NAMALWA (cell line): ENCODE results near the gene HNRNPK.

Experiments used
- DNase-seq: peaks from one replicate; pipeline ENCODE4 v3.0.0-alpha.2; 2015; ENCODE audit warnings: low spot score

Gene HNRNPK

DNA sequence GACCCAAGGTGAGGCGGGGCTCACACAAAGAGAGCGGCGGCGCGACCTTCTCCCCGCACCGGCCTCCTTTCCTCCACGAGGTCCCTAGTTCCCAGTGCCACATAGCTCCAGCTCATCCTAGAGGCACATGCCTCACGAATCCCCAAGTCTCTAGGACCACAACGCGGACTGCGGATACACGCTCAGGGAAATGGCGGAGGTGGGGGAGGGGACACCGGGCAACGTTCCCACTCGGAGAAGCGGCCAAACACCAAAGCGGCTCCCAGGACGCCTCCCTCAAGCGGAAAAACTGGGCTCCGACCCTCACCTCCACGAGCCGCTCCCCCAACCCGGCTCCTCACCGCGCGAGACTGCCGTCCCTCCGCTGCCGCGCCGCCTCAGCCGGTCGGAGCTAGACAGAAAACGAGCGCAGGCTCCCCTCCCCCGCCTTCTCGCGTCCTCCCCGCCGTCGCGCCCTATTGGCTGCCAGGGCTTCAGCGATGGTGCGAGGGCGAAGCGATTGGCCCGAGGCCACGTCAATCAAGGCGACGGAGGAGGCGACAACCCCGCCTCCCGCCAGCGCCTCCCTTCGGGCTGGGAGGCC lies at the start of gene HNRNPK:
Gene HNRNPK (minus strand): TSS at position 404 of the 583 bp plus-strand sequence. CDS start 1,963 bp downstream, outside the sequence.
- DNase-seq, result peak; percentile 97

DNA sequence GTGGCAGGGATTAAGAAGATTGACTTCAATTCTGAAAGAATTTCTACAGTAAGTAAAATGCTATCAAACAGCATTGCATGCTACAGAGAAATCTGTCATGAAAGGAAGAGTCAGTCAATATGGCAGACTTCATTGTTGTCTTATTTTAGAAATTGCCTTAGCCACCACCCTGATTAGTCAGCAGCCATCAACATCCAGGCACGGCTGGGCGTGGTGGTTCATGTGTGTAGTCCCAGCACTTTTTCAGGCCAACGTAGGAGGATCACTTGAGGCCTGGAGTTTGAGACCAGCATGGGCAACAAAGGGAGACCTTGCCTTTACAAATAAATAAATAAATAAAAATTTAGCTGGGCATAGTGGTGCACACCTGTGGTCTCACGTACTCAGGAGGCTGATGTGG lies 47.2 kb upstream of the HNRNPK start:
- no peak for DNase-seq

DNA sequence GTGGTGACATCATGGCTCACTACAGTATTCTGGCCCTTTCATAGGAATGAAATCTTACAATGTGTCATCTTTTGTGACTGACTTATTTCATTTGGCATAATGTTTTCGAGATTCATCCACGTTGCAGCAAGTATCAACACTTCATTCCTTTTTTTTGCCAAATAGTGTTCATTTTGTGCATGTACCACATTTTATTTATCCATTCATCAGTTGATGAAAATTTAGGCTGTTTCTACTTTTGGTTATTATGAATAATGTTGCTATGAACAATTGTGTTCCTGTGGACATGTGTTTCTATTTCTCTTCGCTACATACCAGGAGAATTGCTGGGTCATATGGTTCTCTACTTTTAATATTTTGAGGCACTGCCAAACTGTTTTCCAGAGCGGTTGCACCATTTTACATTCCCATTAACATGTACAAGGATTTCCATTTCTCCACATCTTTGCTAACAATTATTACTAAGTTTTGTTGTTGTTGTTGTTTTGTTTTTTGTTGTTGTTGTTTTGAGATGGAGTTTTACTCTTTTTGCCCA lies 44.1 kb upstream of the HNRNPK start:
- DNase-seq, result no peak

DNA sequence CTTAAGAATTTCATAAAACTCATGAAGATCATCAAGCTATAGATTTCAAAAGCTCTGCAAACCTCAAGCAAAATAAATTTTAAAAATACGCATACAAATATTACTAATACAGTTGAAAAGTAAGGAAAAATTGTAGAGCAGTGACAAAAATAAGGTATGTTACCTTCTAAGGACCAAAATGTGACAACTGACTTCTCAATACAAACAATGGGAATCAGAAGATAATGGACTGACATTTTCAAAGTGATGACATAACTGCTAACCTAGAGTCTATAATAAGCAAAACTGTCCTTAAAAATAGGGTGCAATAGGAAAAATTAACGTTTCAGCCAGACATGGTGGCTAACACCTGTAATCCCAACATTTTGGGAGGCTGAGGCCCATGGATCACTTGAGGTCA lies 27.6 kb upstream of the HNRNPK start:
- no peak for DNase-seq

DNA sequence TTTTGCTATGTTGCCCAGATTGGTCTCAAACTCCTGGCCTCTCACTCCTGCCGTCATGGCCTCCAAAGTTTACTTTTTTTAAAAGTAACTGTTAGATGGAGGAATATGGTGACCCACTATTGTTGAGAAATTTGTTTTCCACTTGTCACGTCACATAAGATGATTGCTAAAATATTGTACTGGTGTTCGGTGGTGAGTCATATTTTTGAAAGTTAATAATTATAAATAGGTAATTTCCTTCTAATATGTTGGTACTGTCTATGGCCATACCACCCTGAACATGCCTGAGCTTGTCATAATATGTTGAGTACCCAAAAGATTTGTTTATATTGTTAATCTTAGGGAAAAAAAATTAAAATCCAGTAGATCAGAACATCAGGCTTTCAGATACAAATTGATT lies 23.2 kb upstream of the HNRNPK start:
- no peak for DNase-seq

DNA sequence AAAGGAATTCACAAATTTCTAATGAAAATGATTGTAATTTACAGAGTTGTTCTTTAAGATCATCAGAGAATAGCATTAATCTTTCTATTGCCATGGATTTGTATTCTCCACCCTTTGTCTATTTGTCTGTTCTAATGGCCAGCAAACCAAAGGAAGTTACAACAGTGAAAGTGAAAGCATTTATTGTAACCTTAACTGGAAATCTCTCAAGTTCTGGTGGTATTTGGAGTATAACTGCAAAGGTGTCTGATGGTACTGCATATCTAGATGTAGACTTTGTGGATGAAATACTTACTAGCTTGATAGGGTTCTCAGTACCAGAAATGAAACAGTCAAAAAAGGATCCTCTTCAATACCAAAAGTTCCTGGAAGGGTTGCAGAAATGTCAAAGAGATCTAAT lies 22.3 kb upstream of the HNRNPK start:
- peak; percentile 21 for DNase-seq

DNA sequence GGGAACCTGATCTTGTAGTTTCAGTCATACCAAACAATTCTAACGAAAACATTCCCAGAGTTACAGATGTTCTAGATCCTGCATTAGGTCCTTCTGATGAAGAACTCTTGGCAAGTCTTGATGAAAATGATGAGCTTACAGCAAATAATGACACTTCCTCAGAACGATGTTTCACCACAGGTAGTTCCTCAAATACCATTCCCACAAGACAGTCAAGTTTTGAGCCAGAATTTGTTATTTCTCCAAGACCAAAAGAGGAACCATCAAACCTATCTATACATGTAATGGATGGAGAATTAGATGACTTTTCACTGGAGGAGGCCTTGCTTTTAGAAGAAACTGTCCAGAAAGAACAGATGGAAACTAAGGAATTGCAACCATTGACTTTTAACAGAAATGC lies 21.6 kb upstream of the HNRNPK start:
- no peak for DNase-seq

DNA sequence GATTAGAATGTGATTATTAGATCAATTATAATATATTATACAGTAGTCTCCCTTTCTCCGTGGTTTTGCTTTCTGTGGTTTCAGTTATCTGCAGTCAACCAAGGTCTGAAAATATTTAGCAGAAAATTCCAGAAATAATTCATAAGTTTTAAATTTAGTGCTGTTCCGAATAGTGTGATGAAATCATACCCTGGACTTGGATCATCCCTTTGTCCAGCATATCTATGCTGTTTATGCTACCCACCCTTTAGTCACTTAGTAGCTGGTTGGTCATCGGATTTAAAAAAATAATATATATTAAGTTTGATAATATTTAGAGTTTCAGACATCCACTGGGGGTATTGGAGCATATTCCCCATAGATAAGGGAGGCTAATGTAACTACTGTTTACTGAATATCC lies 20.2 kb upstream of the HNRNPK start:
- no peak for DNase-seq

DNA sequence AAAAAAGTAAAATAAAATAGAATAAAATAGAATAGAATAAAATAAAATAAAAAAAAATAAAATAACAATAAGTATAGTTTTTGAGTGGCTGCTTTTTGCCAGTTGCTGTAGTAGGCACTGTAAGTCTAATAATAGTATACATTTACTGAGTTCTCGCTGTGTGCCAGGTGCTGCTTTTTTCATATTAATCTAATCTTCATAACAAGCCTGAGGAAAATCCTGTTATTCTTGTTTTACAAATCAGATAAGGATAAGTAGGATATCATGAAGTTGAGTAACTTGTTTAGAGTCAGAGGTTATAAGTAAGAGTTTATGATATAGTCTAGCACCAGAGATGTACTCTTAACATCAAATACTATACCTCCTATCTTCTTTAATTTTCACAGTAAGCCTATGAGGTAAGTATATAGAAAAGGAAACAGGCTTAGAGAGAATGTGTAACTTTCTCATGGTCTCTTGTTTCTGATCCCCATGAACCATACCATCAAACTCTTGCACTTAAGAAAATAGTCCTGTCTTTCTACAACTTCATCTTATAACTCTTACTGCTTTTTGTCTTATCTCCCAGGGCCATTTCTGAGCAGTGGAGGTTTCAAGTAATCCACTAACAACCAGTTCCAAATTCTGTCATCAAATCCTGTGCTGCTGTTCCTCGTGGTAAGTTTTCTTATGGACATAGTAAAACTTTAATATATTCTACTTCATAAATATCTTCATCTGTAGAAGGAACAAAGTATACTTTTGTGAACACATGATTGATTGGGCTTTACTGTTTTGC lies 19.3 kb upstream of the HNRNPK start:
- no peak for DNase-seq

DNA sequence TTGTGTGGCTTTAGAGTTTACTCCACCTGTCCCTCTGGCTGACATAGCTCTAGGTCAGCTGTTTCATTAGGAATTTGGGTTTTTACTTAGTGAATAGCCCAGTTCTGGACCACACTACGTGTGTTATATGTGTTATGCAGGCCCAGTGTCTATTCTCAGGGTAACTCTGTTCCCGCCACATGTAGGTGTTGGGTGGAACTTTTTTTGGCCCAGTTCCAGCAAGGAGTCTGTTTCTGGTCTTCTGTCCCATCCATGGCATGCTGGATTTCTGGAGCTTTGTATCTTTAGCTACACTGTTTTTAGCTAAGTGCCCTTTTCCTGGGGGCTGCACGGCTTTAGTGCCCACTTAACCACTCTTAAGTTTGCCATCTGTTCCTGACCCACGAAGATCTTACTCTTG lies 16.1 kb upstream of the HNRNPK start:
- no peak for DNase-seq

DNA sequence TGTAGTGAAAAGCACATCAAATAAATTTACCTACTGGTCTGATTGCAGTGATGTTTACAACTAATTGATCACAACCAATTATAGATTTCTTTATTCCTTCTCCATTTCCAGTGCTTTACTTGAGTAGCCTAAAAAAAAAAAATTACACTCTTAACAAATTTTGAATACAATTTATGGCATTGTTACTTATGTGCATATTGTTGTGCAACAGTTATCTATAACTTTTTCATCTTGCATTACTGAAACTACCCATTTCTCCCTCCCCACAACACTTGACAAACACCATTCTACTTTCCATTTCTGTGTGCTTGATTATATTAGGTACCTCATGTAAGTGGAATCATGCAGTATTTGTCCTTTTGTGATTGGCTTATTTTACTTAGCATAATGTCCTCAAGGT lies 12.9 kb upstream of the HNRNPK start:
- no peak for DNase-seq

DNA sequence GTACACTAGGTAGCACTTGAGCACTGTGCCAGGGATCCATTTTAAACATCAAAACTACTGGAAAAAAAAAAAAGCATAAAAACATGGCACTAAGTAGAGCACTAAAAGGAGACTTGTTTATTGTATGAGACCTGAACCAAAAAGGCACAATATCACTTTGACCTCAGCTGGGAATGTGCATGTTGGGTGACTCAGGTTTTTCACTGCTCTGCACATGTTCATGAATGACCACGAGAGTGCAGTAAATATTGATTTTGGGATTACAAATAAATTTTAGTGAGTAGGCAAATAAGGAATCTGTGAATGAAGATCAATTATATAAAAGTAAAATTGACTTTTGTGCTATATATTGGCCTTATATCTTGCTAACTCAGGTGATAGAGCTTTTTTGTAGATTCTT lies 12.4 kb upstream of the HNRNPK start:
- no peak for DNase-seq

DNA sequence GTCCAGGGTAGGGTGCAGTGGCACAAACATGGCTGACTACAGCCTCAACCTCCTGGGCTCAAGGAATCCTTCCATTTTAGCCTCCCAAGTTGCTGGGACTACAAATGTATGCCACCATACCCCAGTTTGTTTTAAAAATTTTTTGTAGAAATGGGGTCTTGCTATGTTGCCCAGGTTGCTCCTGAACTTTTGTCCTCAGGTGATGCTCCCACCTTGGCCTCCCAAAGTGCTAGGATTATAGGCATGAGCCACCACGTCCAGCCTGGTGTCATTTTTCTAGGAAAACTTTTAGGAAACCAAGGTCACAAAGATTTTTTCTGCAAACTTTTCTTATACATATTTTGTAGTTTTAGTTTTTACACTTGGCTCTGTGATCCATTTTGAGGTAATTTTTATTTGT lies 11.3 kb upstream of the HNRNPK start:
- no peak for DNase-seq

DNA sequence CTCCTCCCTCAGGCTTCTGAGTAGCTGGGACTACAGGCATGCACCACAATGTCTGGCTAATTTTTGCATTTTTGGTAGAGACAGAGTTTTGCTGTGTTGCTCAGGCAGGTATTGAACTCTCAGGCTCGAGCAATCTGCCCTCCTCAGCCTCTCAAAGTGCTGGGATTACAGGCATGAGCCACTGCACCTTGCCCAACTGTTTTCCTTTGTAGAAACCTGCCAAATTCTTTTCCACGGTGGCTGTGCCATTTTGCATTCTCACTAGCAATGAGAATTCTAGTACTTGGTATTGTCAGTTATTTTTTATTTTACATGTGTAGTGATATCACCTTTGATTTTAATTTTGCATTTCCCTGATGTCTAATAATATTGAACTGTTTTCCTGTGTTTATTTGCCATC lies 8.4 kb upstream of the HNRNPK start:
- no peak for DNase-seq

DNA sequence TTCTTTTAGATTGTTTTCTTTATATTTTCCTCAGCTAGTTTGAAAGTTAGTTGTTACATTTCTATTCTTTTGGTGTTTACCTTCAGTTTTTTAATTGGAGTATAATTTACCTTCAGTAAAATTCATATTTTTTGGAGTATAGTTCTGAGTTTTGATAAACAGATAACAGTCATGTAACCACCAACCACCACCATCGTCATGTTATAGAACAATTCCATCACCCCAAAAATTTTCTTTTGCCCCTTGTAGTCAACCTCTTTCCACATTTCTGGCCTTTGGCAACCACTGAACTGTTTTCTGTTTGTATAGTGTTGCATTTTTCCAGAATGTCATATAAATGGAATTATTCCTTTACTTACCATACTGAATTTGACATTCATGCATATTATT lies 7.4 kb upstream of the HNRNPK start:
- DNase-seq, result no peak

DNA sequence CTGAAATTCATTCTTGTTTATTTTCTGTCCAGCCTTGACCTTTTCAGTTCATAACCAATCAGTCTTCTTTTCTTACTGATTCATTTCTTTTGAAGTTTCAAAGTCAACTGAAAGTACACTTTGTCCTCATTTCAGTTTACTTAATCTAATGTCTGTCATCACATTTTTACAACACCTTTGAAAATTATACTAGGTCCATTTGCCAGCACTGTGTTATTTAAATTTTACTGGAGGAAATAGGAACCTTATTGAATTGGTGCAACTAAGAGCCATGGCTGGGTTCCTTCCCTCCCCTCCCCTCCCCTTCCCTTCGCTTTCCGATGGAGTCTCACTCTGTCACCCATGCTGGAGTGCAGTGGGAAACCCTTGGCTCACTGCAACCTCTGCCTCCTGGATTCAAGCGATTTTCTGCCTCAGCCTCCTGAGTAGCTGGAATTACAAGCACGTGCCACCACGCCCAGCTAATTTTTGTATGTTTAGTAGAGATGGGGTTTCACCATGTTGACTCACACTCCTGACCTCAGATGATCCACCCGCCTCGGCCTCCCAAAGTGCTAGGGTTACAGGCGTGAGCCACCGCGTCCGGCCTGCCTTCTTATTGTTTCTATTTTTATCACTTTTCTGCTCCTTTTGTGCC lies 6.9 kb upstream of the HNRNPK start:
- no peak for DNase-seq

DNA sequence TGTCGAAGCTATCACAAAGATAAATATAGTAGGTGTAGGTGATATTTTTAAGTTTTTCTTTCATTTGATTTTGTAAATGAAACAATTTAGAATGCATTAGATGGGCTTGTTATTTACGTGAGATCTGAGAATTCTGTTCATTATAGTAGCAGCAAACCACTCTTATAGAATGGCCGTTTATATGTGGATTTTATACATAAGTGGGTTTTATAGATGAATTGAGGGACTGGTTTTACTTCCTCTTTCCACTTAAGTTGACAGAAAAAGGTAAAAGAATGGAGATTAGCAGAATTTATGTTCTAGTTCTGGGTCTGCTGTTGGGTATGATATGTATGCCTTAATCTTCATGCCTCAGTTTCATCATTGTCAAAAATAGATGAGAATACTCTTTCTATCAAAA lies 6.2 kb upstream of the HNRNPK start:
- DNase-seq, result peak; percentile 48

DNA sequence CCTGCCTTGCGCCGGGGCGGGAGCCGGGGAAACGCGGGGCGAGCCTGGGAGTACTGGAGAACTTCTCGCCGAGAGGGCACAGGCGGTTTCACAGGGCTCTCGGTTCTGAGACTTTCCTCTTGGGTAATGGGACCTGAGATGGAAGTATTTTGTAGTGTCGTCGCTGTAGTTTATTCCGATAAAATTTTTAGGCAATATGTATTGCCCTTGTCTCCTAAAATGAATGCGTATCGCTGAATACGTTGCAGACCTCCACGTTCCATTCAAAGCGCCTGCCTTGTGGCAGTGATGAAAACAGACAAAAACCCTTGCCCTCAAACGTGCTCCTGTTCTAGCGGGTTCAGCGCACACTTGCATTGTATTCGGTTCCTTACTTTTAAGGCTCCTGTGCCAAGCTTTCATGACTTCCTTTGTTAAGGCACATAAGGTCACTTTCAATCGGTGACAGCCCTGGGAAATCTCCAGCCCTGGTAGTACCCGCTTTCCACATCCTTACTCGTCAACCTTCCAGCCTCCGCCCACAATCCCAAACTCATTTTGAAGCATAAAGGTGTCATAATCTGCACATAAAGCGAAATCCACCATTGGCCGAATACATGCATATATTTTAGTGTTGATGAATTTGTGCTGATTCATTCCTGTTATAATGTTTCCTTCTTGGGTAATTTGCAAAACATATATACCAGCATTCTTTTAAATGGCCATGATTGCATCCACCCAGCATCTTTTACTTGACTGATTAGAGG lies 1.3 kb upstream of the HNRNPK start:
- peak; percentile 68 for DNase-seq

DNA sequence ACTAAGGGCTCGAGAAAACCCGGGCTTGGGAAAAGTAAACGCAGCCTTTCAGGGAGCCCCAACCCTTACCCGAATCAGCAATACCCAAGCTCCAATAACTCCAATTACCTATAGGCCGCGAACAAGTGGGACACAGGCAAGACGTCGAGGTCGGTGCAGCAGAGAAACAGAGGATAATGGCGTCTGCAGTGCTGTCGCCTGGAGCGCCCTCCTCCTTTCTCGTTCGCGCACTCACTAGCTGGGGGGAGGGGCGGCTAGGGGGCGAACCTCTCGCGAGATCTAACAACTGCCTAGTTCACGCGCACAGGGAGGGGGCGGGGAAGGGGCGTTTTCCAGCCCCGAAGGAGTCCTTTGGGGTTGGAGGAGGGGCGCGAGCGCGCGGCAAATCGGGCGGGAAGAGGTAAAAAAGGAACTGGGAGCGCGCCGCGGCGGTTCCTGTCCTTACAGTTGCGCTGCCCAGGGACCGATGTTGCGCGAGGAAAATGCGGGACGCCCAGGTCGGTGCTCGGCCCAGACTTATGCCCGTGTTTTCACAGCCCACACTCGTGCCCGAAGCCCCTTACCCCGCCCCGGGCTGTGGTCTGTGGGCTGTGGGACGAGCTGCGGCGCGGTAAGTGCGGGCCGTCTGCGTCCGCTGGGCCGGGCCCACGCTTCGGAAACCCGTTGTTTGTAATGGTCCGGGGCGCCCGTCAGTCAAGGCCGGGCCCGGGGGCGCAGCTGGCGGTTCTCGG lies 545 bp upstream of the HNRNPK start, which contains the start of gene RMI1:
Gene RMI1 (plus strand): TSS at position 411 of the 731 bp plus-strand sequence. CDS start 20,182 bp downstream, outside the sequence.
- peak; percentile 98 for DNase-seq

DNA sequence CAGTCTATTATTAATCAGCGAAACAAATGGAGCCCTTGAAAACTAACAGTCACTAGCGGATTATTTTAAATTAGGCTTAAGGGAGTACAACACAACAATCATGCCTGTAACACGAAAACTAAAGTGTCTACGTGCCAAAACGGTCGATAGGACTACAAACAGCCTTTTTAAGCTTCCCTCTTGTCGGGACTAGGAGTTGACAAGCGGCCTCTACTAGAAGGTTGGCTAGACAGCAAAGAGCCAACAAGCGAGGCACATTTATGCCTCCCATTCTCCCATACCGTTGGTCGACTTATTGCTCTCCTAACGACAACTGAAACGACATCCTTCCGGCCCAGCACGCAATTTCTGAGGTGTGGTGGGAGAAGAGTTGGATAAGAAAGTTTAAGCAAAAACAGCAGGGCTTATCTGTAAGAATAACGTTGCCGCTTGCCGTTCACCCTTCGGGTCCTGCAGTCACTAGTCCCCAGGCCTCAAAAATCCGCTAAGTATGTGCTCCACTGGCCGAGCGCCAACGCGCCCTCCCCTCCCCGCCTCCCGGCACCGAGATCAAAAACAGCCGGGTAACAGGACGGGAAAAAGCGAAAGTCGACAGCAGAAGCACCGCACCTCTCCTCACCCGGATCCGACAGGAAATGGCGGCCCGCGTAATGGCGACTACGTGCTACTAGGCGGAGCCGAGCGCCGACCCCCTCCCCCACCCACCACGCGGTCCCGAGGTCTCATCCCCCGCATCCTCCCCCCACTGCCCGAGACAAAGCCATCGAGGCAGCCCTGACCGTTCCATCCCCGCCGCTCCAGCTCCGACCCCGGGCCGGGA lies 813 bp downstream of the HNRNPK start:
- DNase-seq, result peak; percentile 86

DNA sequence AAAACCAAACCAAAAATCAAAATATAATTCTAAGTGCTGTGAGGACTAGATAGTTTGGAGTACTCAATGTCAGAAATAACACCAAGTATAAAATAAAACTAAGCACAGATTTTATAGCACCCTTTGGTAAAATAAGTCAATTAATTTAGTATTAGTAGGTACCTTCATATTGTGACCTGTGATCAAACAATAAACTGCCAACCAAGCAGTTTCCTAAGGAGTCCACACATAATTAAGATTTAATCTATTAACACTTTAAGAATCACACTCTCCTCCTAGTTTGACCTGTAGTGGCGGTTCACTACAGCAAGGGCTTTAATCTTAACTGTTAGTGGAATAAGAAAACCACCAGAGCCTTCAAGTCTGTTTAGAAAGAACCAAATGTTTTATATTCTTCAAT lies 2.8 kb downstream of the HNRNPK start:
- no peak for DNase-seq
